ENCODE results near the gene NEK8.

GRCh38 chr17:28719021-28719433 lies 9.6 kb upstream of the NEK8 start:
- no peak for TF ChIP-seq POLR2AphosphoS5 (IDR thresholded peaks at IDR 0.05; ENCODE audit: low read depth, low read length)
- no peak for TF ChIP-seq REST (IDR thresholded peaks at IDR 0.05; ENCODE audit: insufficient read depth in 1 of 2, low read depth in 2 of 2, low read length in 2 of 2)
- no peak for TF ChIP-seq TAF1 (IDR thresholded peaks at IDR 0.05; ENCODE audit: borderline replicate concordance, insufficient read depth, low read length)
- TF ChIP-seq SIN3A (IDR thresholded peaks at IDR 0.05; ENCODE audit: borderline replicate concordance, insufficient read depth, low read length) = no peak

Measured in PFSK-1 (cell line).